ENCODE data around the gene ZSWIM5. TPM values are rescaled to one million over a fixed set of nuclear protein-coding genes. Genes with fewer than 3 reads are reported as not detected.
"Not testable (repeated sequence)": the region's sequence is repeated elsewhere in the genome, so short reads cannot be mapped to it uniquely, and the experiment has no call there.

Gene ZSWIM5
- total RNA-seq, 1 experiment from 2014 or later, result 2.2 TPM

GRCh38 chr1:45136984-45137383 lies 69.4 kb downstream of the ZSWIM5 start (continued):
- TF ChIP-seq ZBTB43 (CRISPR knock-in tag; IDR thresholded peaks at IDR 0.05) (no peak), HMGXB4 (CRISPR knock-in tag; IDR thresholded peaks at IDR 0.05) (no peak), ZNF396 (CRISPR knock-in tag; IDR thresholded peaks at IDR 0.05; ENCODE audit: borderline replicate concordance) (no peak), FOXP1 (CRISPR knock-in tag; IDR thresholded peaks at IDR 0.05; ENCODE audit: borderline replicate concordance) (no peak)
- TF ChIP-seq, protein P1, sequence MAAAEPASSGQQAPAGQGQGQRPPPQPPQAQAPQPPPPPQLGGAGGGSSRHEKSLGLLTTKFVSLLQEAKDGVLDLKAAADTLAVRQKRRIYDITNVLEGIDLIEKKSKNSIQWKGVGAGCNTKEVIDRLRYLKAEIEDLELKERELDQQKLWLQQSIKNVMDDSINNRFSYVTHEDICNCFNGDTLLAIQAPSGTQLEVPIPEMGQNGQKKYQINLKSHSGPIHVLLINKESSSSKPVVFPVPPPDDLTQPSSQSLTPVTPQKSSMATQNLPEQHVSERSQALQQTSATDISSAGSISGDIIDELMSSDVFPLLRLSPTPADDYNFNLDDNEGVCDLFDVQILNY (CRISPR knock-in tag; IDR thresholded peaks at IDR 0.05), result no peak

GRCh38 chr1:45135316-45135715 lies 71.1 kb downstream of the ZSWIM5 start:
- TF ChIP-seq, protein P2, sequence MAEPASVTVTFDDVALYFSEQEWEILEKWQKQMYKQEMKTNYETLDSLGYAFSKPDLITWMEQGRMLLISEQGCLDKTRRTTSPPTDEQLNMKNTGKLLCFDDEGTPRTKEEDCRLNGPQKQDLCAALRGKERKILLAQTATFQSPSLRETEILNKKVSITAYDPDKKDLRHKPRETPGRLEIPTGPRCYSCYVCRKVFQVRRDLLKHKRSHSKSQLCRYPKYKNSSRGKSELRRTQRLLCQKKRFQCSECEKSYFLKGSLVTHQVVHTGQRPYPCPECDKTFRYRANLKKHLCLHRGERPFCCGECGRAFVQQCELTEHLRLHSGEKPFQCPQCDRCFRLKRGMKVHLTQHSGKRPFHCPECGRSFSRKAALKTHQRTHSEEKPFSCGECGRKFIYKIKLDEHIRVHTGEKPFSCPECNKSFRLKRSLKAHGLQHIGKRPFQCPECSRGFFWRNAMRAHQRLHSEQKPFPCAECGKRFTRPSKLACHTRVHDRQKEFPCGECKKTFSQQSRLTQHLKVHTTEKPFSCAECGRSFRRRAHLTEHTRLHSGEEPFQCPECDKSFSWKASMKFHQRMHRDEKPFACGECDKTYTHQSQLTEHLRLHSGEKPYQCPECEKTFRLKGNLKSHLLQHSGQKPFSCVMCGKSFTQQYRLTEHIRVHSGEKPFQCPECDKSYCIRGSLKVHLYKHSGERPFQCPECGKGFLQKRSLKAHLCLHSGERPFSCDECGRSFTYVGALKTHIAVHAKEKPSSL (CRISPR knock-in tag; conservative IDR thresholded peaks at IDR 0.05), result no peak
- TF ChIP-seq IRF2 (CRISPR knock-in tag; IDR thresholded peaks at IDR 0.05; ENCODE audit: borderline replicate concordance, low read depth) (no peak), NR2C2 (CRISPR knock-in tag; IDR thresholded peaks at IDR 0.05) (no peak)
- TF ChIP-seq, protein P3, sequence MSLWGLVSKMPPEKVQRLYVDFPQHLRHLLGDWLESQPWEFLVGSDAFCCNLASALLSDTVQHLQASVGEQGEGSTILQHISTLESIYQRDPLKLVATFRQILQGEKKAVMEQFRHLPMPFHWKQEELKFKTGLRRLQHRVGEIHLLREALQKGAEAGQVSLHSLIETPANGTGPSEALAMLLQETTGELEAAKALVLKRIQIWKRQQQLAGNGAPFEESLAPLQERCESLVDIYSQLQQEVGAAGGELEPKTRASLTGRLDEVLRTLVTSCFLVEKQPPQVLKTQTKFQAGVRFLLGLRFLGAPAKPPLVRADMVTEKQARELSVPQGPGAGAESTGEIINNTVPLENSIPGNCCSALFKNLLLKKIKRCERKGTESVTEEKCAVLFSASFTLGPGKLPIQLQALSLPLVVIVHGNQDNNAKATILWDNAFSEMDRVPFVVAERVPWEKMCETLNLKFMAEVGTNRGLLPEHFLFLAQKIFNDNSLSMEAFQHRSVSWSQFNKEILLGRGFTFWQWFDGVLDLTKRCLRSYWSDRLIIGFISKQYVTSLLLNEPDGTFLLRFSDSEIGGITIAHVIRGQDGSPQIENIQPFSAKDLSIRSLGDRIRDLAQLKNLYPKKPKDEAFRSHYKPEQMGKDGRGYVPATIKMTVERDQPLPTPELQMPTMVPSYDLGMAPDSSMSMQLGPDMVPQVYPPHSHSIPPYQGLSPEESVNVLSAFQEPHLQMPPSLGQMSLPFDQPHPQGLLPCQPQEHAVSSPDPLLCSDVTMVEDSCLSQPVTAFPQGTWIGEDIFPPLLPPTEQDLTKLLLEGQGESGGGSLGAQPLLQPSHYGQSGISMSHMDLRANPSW (CRISPR knock-in tag; conservative IDR thresholded peaks at IDR 0.05; ENCODE audit: low read depth), result no peak
- Mint-ChIP-seq H3K9me3 (no peaks in the 10 kb centered on the region), H3K27ac (no peak overlapping the region), H3K27me3 (ENCODE audit: low read depth) (no peaks in the 10 kb centered on the region), H3K4me1 (no peaks in the 10 kb centered on the region), H3K4me3 (no peak overlapping the region), H3K36me3 (no peaks in the 10 kb centered on the region)
- DNase-seq (ENCODE audit: low spot score), result no peak
- no peak for ATAC-seq
- ChIA-PET CTCF (no interaction called here), POLR2A (no interaction called here)

GRCh38 chr1:45134461-45134873 lies 71.9 kb downstream of the ZSWIM5 start:
- H3K36me3 Mint-ChIP-seq, result no peaks in the 10 kb centered on the region
- no peak overlapping the region for H3K4me3 Mint-ChIP-seq

DNA sequence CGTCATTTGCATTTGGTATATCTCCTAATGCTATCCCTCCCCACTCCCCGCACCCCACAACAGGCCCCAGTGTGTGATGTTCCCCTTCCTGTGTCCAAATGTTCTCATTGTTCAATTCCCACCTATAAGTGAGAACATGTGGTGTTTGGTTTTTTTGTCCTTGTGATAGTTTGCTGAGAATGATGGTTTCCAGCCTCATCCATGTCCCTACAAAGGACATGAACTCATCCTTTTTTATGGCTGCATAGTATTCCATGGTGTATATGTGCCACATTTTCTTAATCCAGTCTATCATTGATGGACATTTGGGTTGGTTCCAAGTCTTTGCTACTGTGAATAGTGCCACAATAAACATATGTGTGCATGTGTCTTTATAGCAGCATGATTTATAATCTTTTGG lies 73.7 kb downstream of the ZSWIM5 start:
- H3K4me1 Mint-ChIP-seq; H3K27ac Mint-ChIP-seq; H3K4me3 Mint-ChIP-seq; POLR2A ChIA-PET; H3K36me3 Mint-ChIP-seq; H3K27me3 Mint-ChIP-seq (ENCODE audit: low read depth); CTCF ChIA-PET; DNase-seq (ENCODE audit: low spot score); ATAC-seq; H3K9me3 Mint-ChIP-seq: not testable (repeated sequence)

More at GRCh38 chr1:45134461-45134873, 71.9 kb downstream of the ZSWIM5 start:
- Mint-ChIP-seq H3K9me3 (no peaks in the 10 kb centered on the region), H3K4me1 (no peaks in the 10 kb centered on the region), H3K27me3 (ENCODE audit: low read depth) (no peaks in the 10 kb centered on the region), H3K27ac (no peak overlapping the region)
- CTCF ChIA-PET, result no interaction called here
- no peak for ATAC-seq
- TF ChIP-seq GABPB1 (CRISPR knock-in tag; IDR thresholded peaks at IDR 0.05), result peak; percentile 58
- TF ChIP-seq CREB1 (CRISPR knock-in tag; IDR thresholded peaks at IDR 0.05), result no peak
- DNase-seq (ENCODE audit: low spot score), result no peak
- POLR2A ChIA-PET, result no interaction called here

Data from WTC11 (cell line).